Neural progenitor cell (in vitro differentiated cells): ENCODE data around the gene CSHL1. TPM values are rescaled to one million over a fixed set of nuclear protein-coding genes. Genes with fewer than 3 reads are reported as not detected.

ENCODE experiments used
- DNase-seq: peaks from one replicate; pipeline ENCODE4 v3.0.0-alpha.2; 2016; ENCODE audit warnings: low spot score
- H2AFZ ChIP-seq: fragments of 200-600 bp; sonication (generic); replicated peaks from 2 replicates; pipeline ENCODE4 v1.6.1; 2016; ENCODE audit warnings: antibody characterized with exemption
- H3F3A ChIP-seq: fragments of 200-600 bp; sonication (generic); 2 replicates; pipeline ENCODE4 v1.6.1; 2016; ENCODE audit warnings: antibody characterized with exemption, low read depth
- H3K27ac ChIP-seq: fragments of 200-600 bp; sonication (generic); 2 replicates; pipeline ENCODE4 v1.5.1; 2016; ENCODE audit warnings: mild to moderate bottlenecking
- H3K27me3 ChIP-seq: fragments of 200-600 bp; sonication (generic); 2 replicates; pipeline ENCODE4 v1.6.1; 2016; ENCODE audit warnings: mild to moderate bottlenecking, moderate library complexity
- H3K36me3 ChIP-seq: fragments of 200-600 bp; sonication (generic); 2 replicates; pipeline ENCODE4 v1.5.1; 2016
- H3K4me1 ChIP-seq: fragments of 200-600 bp; sonication (generic); 2 replicates; pipeline ENCODE4 v1.6.1; 2016; ENCODE audit warnings: mixed run types
- H3K4me2 ChIP-seq: fragments of 200-600 bp; sonication (generic); 2 replicates; pipeline ENCODE4 v1.6.1; 2016
- H3K4me3 ChIP-seq: fragments of 200-600 bp; sonication (generic); 2 replicates; pipeline ENCODE4 v1.5.1; 2016
- H3K79me2 ChIP-seq: fragments of 200-600 bp; sonication (generic); 2 replicates; pipeline ENCODE4 v1.6.1; 2016; ENCODE audit warnings: low read depth
- H3K9ac ChIP-seq: fragments of 200-600 bp; sonication (generic); 2 replicates; pipeline ENCODE4 v1.6.1; 2016
- H3K9me3 ChIP-seq: fragments of 200-600 bp; sonication (generic); 2 replicates; pipeline ENCODE4 v1.5.1; 2016; ENCODE audit warnings: low read depth
- H4K20me1 ChIP-seq: fragments of 200-600 bp; sonication (generic); 2 replicates; pipeline ENCODE4 v1.6.1; 2016; ENCODE audit warnings: low read depth
- H3K27ac Mint-ChIP-seq: 3 replicates; pipeline ENCODE4 v1.8.0; 2021; ENCODE audit warnings: mixed read lengths
- H3K27me3 Mint-ChIP-seq: 2 replicates; pipeline ENCODE4 v1.8.0; 2022; ENCODE audit warnings: low read depth, mild to moderate bottlenecking, inconsistent platforms, moderate library complexity, mixed read lengths; ENCODE audit not compliant: insufficient read depth
- H3K36me3 Mint-ChIP-seq: 3 replicates; pipeline ENCODE4 v1.8.0; 2021; ENCODE audit warnings: mixed read lengths
- H3K4me1 Mint-ChIP-seq: 3 replicates; pipeline ENCODE4 v1.8.0; 2021; ENCODE audit warnings: mixed read lengths
- H3K4me3 Mint-ChIP-seq: 3 replicates; pipeline ENCODE4 v1.8.0; 2021; ENCODE audit warnings: mild to moderate bottlenecking, moderate library complexity, mixed read lengths
- H3K9me3 Mint-ChIP-seq: 3 replicates; pipeline ENCODE4 v1.8.0; 2020; ENCODE audit warnings: mixed read lengths
- CTCF ChIP-seq: fragments of 200-600 bp; sonication (generic); IDR thresholded peaks from 2 replicates; pipeline ENCODE4 v1.5.1; 2017; ENCODE audit warnings: antibody characterized with exemption, mild to moderate bottlenecking
- EZH2 ChIP-seq: fragments of 200-600 bp; sonication (generic); IDR thresholded peaks from 2 replicates; pipeline ENCODE4 v1.6.1; 2017; ENCODE audit warnings: antibody characterized with exemption, mild to moderate bottlenecking, moderate library complexity
- EZH2phosphoT487 ChIP-seq: fragments of 200-600 bp; sonication (generic); IDR thresholded peaks from 2 replicates; pipeline ENCODE4 v1.6.1; 2017; ENCODE audit warnings: antibody characterized with exemption
- total RNA-seq: library from RNA; depleted of rRNA; stranded (reverse); fragments of >200 nt; gene quantifications from 2 replicates; pipeline ENCODE4 v1.2.3, GENCODE V29; 2015; ENCODE audit warnings: low replicate concordance

CSHL1 gene
- total RNA-seq, 1 donor from 2014 or later: not detected

GRCh38 chr17:63954402-63955063, 43.5 kb upstream of the CSHL1 start:
- Histone ChIP-seq H3K4me1 (no peaks in the 10 kb centered on the region), H3K27me3 (no peaks in the 10 kb centered on the region), H2AFZ (no peak overlapping the region), H3K9me3 (no peaks in the 10 kb centered on the region), H4K20me1 (no peaks in the 10 kb centered on the region), H3K36me3 (no peaks in the 10 kb centered on the region), H3F3A (no peaks in the 10 kb centered on the region), H3K27ac (no peak overlapping the region), H3K9ac (no peak overlapping the region), H3K4me2 (no peak overlapping the region), H3K79me2 (no peaks in the 10 kb centered on the region), H3K4me3 (no peak overlapping the region)
- no peak for DNase-seq
- Mint-ChIP-seq H3K27me3 (peaks cover 4% of the 10 kb centered on the region), H3K36me3 (no peaks in the 10 kb centered on the region), H3K27ac (peak overlapping the region; percentile 24), H3K4me3 (no peak overlapping the region), H3K4me1 (peaks cover 15% of the 10 kb centered on the region), H3K9me3 (no peaks in the 10 kb centered on the region)
- no peak for TF ChIP-seq EZH2phosphoT487
- TF ChIP-seq CTCF: no peak
- no peak for TF ChIP-seq EZH2

GRCh38 chr17:63950940-63951907, 40.2 kb upstream of the CSHL1 start:
- no peak overlapping the region for H3K27ac ChIP-seq
- no peaks in the 10 kb centered on the region for H3K27me3 ChIP-seq
- H4K20me1 ChIP-seq: no peaks in the 10 kb centered on the region
- H3K9me3 ChIP-seq: no peaks in the 10 kb centered on the region
- Mint-ChIP-seq H3K27ac (no peak overlapping the region), H3K4me1 (peaks cover 17% of the 10 kb centered on the region), H3K27me3 (peaks cover 6% of the 10 kb centered on the region), H3K9me3 (no peaks in the 10 kb centered on the region), H3K4me3 (no peak overlapping the region), H3K36me3 (no peaks in the 10 kb centered on the region)
- H3K79me2 ChIP-seq: no peaks in the 10 kb centered on the region
- TF ChIP-seq EZH2 (no peak), EZH2phosphoT487 (no peak), CTCF (peak; percentile 41)
- no peak overlapping the region for H3K4me3 ChIP-seq
- H3F3A ChIP-seq: no peaks in the 10 kb centered on the region
- H3K4me2 ChIP-seq: no peak overlapping the region
- DNase-seq: no peak
- no peak overlapping the region for H2AFZ ChIP-seq
- no peaks in the 10 kb centered on the region for H3K36me3 ChIP-seq
- H3K4me1 ChIP-seq: no peaks in the 10 kb centered on the region
- H3K9ac ChIP-seq: no peak overlapping the region

GRCh38 chr17:63949576-63950250, 38.7 kb upstream of the CSHL1 start:
- DNase-seq: no peak
- no peak overlapping the region for H3K9ac ChIP-seq
- H3K27ac ChIP-seq: no peak overlapping the region
- H3K9me3 ChIP-seq: no peaks in the 10 kb centered on the region
- Mint-ChIP-seq H3K4me3 (no peak overlapping the region), H3K36me3 (no peaks in the 10 kb centered on the region), H3K27ac (no peak overlapping the region), H3K9me3 (no peaks in the 10 kb centered on the region), H3K4me1 (peaks cover 20% of the 10 kb centered on the region), H3K27me3 (peaks cover 3% of the 10 kb centered on the region)
- no peak overlapping the region for H3K4me2 ChIP-seq
- H3F3A ChIP-seq: no peaks in the 10 kb centered on the region
- H3K36me3 ChIP-seq: no peaks in the 10 kb centered on the region
- no peaks in the 10 kb centered on the region for H4K20me1 ChIP-seq
- no peaks in the 10 kb centered on the region for H3K4me1 ChIP-seq
- no peak overlapping the region for H3K4me3 ChIP-seq
- H2AFZ ChIP-seq: no peak overlapping the region
- no peaks in the 10 kb centered on the region for H3K79me2 ChIP-seq
- H3K27me3 ChIP-seq: no peaks in the 10 kb centered on the region
- TF ChIP-seq EZH2phosphoT487: no peak
- TF ChIP-seq EZH2: no peak
- TF ChIP-seq CTCF: no peak
